HG03066 (cell line): ENCODE data around the gene TSLP.

Experiments
- ATAC-seq: cut with Tn5 transposase; IDR thresholded peaks from one replicate; pipeline ENCODE4 v1.9.1; 2021; ENCODE audit warnings: low read depth; ENCODE audit not compliant: unreplicated experiment

Gene TSLP

GRCh38 chr5:111092062-111092853 lies 20.7 kb downstream of the TSLP start, which contains the start of gene WDR36:
Gene WDR36 (plus strand): TSS chr5:111092348. CDS start chr5:111092457, 109 bp downstream.
- peak; percentile 91 for ATAC-seq

DNA sequence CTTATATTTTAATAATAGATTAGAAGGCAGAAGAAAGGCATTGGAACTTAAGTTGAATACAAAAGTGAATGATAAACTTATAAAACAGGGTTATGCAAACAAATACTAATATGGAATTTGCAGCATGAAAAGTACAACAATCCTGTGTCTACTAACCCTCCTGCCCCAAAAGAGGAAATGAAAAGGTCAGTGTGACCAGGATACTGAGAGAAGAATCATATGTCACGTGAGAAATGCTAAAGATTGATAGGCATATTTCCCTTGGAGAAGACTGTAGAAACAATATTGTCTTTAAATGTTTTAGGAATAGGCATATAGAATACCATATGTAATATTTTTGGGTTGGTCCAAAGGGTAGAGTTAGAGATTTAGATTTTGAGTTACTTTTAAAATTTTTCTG lies 24.5 kb downstream of the TSLP start:
- no peak for ATAC-seq

DNA sequence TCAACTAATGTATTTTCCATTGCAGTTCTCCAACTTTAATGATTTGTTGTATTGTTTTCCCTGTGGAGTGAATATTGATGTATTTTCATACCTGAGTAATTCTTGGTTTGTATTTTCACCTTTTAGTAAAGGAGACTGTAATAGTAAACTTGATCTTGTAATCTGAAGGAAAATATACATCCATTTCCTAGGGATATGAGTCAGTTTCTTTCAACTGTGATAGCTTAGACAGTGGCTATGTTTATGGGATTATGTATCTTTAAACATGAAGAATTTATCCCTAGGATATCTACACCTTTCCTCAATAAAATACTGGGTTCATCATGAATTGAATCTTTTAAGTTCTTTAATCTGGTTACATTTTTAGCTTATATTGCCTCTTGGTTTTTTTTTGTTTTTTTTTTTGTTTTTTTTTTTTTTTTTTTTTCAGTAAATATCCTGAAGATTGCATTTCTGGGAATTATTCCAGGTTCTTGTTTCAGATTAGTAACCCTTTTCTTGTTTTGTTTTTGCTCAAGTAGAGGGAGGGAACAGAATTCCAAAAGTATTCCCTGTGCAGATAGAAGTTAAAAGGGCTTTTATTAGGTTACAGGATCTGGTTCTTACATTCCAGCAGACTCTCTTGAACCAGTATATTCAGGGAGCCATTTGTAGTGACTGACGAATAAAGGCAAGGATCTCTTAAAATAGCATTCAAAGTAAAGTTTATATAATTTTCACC lies 27.7 kb downstream of the TSLP start:
- no peak for ATAC-seq

- ATAC-seq = no peak
Observed at GRCh38 chr5:111106320-111106948, 34.9 kb downstream of the TSLP start.

GRCh38 chr5:111107371-111107770 lies 35.9 kb downstream of the TSLP start:
- ATAC-seq = no peak

GRCh38 chr5:111111956-111112355 lies 40.4 kb downstream of the TSLP start:
- no peak for ATAC-seq

DNA sequence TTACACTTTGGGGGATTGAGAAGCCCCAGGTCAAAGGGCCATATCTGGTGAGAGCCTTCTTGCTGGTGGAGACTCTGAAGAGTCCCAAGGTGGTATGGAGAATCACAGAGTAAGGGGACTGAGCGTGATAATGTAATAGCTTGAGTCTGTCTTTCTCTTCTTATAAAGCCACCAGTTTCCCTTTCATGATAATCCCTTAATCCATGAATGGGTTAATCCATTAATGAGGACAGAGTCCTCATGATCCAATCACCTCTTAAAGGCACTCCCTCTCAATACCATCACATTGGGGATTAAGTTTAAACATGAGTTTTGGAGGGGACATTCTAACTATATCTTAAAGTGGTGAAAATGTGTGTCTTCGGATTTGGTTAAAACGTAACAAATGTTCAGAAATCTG lies 42.2 kb downstream of the TSLP start:
- ATAC-seq = no peak

DNA sequence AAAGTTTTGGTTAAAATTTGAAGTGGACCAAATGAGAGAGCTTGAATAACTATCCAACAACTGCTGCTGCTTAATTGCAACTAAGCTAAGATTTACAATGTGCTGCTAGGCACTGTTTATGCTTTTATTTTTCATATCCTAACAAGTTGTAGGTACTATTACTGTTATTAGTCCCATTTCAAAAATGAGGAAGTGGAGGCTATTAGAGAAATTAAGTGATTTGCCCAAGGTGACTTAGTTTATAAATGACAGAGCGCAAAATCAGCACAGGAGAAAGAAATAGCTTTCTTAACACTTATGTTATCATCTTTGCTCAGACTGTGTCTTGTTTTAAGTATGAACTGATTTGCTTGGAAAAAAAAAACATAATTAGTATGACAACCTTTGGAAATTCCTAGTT lies 43.7 kb downstream of the TSLP start:
- ATAC-seq = no peak

DNA sequence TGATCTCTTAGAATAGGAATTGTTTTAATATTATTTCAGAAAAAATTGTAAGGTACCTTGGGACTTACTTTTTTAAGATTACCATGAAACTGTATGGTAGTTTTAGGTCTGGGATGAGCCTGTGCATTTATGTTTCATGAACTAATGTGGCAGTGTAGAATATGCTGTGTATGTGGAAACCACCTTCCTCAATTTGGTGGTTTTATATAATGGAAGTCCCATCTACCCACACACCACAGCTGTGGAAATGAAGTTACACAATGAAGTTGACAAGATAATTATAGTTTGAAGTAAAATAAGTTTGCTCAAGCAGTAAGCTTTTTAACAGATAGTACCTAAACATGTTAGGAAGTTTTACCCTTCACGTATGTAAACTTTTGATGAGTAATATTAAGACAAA lies 45.0 kb downstream of the TSLP start:
- ATAC-seq = no peak

DNA sequence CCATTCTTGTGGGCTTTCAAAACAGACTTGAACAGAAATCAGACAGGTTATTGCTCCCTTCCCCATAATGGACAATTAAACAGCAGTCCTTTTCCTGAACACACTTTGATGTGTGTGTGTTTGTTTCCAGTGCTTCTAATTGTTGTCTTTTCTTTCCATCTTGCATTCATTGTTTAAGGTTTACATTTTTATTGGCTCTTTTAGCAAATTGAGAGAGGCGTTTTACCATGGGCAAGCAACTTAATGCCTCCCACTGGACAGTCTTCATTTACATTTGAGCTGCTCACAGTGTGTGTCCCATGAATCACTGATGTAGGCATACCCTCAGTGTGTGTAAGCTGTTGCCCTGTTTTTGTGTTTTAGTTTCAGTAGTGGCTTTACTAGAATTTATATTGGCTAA lies 45.6 kb downstream of the TSLP start:
- ATAC-seq = no peak

DNA sequence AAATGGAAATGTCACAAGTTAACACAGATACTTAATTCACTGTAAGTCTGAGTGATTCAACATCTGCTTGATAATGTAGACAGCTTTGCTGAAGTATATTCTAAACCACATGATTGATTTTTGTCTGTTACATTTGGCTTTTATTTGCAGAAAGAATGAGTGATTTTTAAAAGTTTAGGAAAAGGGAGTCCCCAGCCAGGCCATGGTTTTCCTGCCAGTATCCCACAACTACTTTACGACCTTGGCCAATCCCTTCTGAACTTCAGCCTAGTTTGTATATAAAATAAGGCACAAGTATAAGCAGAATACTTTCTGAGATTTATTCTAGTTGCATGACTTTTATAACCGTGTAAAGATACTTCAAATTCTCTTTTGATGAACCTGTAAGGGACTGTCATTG lies 47.7 kb downstream of the TSLP start:
- ATAC-seq = no peak

DNA sequence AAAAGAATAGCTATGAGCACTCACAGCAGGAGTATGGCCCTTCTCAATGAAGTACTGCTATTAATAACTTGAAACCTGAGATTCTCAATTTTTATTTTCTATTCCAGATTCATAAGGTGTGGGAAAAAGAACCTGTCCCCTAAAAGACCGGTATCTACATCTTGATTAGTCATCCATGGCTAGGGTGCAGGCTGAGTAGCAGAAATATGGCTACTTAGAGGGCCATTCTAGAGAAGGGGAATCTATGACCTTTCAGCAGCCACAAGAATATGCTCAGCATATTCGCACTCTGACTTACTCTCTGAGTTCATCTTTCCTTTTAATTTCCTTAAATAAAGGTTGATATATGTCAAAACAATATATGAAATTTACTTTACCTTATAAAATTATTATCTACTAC lies 48.3 kb downstream of the TSLP start:
- ATAC-seq = no peak

- ATAC-seq = no peak
Observed at GRCh38 chr5:111120911-111121310, 49.4 kb downstream of the TSLP start.

GRCh38 chr5:111121926-111122325 lies 50.4 kb downstream of the TSLP start:
- ATAC-seq = no peak

DNA sequence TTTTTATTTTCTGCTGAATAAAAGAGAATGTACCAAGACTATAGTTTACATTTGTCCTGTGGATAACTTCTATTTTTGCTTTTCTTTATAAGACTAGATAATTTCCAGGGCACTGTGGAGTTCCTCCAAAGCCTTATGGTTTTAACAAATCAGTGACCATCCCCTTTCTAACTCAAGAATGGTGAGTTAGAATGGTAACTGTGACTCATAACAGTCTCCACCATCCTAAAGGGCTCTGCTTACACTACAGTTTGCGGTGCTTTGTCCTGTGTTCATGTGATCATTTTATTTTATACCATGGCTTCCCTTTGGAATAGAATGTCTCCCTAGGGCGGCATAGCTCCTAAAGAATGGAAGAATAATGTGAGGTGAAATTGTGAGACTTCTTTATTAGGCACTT lies 50.9 kb downstream of the TSLP start:
- ATAC-seq = no peak

DNA sequence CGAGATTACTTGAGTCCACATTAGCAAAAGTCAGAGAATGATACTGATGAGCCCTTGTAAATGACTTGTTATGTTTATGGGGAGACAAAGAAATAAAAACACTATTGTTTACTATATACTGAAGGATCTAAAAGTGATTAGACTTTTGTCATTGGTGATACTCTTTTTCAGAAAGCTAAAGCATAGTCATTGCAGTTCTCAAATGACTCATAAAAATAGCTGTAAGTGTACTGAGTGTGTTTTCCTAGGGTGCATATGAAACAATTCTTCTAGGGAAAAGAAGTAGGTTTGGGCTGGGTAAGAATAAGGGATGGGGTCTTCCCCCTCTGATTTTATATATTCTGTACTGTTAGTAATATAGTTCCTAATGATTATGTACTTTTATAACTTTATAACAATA lies 53.3 kb downstream of the TSLP start:
- ATAC-seq = no peak

GRCh38 chr5:111126896-111127295 lies 55.4 kb downstream of the TSLP start:
- no peak for ATAC-seq
